Body of pancreas (tissue), 4 donors: ENCODE results near the gene SLC25A12. TPM values are rescaled to one million over a fixed set of nuclear protein-coding genes. Genes with fewer than 3 reads are reported as not detected.

Experiments
- ATAC-seq: fragments of 150-250 bp; one replicate; pipeline ENCODE4 v1.9.1; 2016
- DNase-seq, 4 donors: peaks; one replicate each; pipeline ENCODE4 v3.0.0-alpha.2; 2019
- H3K27ac ChIP-seq, 4 donors: fragments of 200-600 bp; sonication (generic); 1 replicate in 3 of 4; 2 replicates in 1 of 4; pipeline versions ENCODE4 v1.5.1 to v1.6.1; 2016 to 2019; ENCODE audit warnings: mild to moderate bottlenecking in 1 of 4, mixed read lengths in 1 of 4, moderate library complexity in 1 of 4
- H3K27me3 ChIP-seq, 2 donors: fragments of 200-600 bp; sonication (generic); one replicate each; pipeline ENCODE4 v1.6.0; 2016; ENCODE audit warnings: mild to moderate bottlenecking in 1 of 2
- H3K36me3 ChIP-seq, 2 donors: fragments of 200-600 bp; sonication (generic); replicated peaks in 1 of 2; 2 replicates each; pipeline ENCODE4 v1.5.1; 2016; ENCODE audit warnings: low read depth in 2 of 2; ENCODE audit not compliant: insufficient read depth in 1 of 2
- H3K4me1 ChIP-seq: fragments of 200-600 bp; sonication (generic); one replicate; pipeline ENCODE4 v1.6.0; 2016
- H3K4me3 ChIP-seq, 2 donors: fragments of 200-600 bp; sonication (generic); 1 replicate in 1 of 2; 2 replicates in 1 of 2; pipeline ENCODE4 v1.5.1; 2016 to 2019
- H3K9me3 ChIP-seq, 3 donors: fragments of 200-600 bp; sonication (generic); 1 replicate in 2 of 3; 2 replicates in 1 of 3; pipeline ENCODE4 v1.5.1; 2016
- POLR2A ChIP-seq, 3 donors: fragments of 450-650 bp; IDR thresholded peaks; one replicate each; pipeline ENCODE4 v1.6.1; 2016; ENCODE audit warnings: antibody characterized with exemption in 3 of 3, mild to moderate bottlenecking in 2 of 3
- WGBS, 2 donors: methylation state at CpG; one replicate each; pipeline ENCODE4 v1.1.5; 2017; 5-methylcytosine and 5-hydroxymethylcytosine counted together
- intact Hi-C: fragments of 100-400 bp; cut with DNase I; formaldehyde crosslinking; loops from one replicate; pipeline ENCODE4 v1.15.1; 2023
- total RNA-seq, 2 donors: library from RNA; depleted of rRNA; stranded (reverse); fragments of >200 nt; gene quantifications; one replicate each; pipeline ENCODE4 v1.1.0, GENCODE V29; 2016
- TF ChIP-seq, protein P1 (sequence below), 7 experiments: fragments of 450-650 bp in 4 of 7; fragments of 200-600 bp in 3 of 7; sonication (generic) in 3 of 7; IDR thresholded peaks; one replicate each; pipeline ENCODE4 v1.5.1; 2016 to 2019; ENCODE audit warnings: antibody characterized with exemption in 7 of 7

The SLC25A12 gene
- total RNA-seq, 2 donors from 2014 or later, result 4.9 to 8.0 TPM

DNA sequence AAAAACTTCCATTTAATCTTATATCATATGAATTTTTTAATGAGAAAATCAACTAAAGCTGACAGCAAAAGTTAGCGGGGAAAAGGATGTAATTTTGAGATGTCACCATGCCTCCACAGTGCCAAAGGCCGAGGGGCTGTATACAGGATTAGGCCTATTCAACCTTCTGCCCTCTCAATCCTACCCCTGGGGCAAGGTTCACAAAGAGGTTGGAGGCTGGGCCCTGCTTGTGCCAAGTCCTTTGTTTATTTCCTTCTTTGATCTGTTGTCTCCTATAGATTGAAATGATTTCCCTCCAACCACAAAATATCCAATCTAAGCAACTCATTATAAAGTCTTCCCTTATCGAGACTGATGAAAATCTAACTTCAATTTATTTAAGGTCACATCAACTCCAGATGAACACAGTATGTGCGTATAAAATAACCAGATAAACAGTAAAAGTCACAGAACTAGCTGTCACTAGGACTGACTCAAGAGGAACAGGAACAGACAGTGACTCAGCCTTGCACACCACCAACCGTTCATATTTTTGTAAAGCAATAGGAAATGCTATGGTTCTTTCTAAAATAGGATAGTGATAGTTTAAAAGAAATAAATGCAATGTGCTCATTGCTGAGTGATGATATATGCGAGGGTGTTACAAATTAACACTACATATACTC lies 95.8 kb downstream of the SLC25A12 start:
- no peaks in the 10 kb centered on the region for H3K9me3 ChIP-seq
- no peaks in the 10 kb centered on the region for H3K4me1 ChIP-seq
- no peak overlapping the region for H3K27ac ChIP-seq
- 70 to 88% methylated on average over 6 of the region's 6 CpGs for WGBS, 2 donors
- DNase-seq (no peak), ATAC-seq (no peak)
- intact Hi-C loops, result no loop called here
- no peaks in the 10 kb centered on the region for H3K27me3 ChIP-seq
- H3K36me3 ChIP-seq, result no peaks in the 10 kb centered on the region
- no peak overlapping the region for H3K4me3 ChIP-seq
- TF ChIP-seq POLR2A (IDR thresholded peaks at IDR 0.05), result no peak
- TF ChIP-seq, protein P1, sequence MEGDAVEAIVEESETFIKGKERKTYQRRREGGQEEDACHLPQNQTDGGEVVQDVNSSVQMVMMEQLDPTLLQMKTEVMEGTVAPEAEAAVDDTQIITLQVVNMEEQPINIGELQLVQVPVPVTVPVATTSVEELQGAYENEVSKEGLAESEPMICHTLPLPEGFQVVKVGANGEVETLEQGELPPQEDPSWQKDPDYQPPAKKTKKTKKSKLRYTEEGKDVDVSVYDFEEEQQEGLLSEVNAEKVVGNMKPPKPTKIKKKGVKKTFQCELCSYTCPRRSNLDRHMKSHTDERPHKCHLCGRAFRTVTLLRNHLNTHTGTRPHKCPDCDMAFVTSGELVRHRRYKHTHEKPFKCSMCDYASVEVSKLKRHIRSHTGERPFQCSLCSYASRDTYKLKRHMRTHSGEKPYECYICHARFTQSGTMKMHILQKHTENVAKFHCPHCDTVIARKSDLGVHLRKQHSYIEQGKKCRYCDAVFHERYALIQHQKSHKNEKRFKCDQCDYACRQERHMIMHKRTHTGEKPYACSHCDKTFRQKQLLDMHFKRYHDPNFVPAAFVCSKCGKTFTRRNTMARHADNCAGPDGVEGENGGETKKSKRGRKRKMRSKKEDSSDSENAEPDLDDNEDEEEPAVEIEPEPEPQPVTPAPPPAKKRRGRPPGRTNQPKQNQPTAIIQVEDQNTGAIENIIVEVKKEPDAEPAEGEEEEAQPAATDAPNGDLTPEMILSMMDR (IDR thresholded peaks at IDR 0.05), result no peak

DNA sequence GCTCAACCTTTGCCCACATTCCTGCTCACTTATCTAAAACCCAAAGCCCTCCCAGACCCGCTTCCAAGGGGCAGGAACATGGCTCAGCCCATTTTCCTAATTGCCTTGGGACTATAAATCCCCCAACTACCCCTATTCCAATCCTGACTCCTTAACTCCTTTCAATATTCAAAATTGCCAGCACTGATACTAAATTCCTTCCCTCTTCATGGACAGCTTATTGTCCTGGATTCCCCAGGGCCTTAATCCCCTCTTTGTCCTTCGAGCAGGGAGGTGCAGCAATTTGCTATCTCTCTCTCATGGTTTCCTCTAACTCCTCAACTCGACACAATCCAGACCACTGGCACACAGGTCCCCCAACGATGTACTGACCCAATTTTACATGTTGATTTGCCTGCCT lies 99.1 kb downstream of the SLC25A12 start:
- intact Hi-C loops, result no loop called here
- no peak for TF ChIP-seq POLR2A (IDR thresholded peaks at IDR 0.05)
- TF ChIP-seq, protein P1 (IDR thresholded peaks at IDR 0.05), result no peak
- Histone ChIP-seq H3K9me3 (no peaks in the 10 kb centered on the region), H3K4me3 (no peak overlapping the region), H3K36me3 (no peaks in the 10 kb centered on the region), H3K4me1 (no peaks in the 10 kb centered on the region), H3K27me3 (no peaks in the 10 kb centered on the region), H3K27ac (no peak overlapping the region)
- ATAC-seq (no peak), DNase-seq (no peak)
- 63 to 75% methylated on average over 4 of the region's 4 CpGs for WGBS, 2 donors

DNA sequence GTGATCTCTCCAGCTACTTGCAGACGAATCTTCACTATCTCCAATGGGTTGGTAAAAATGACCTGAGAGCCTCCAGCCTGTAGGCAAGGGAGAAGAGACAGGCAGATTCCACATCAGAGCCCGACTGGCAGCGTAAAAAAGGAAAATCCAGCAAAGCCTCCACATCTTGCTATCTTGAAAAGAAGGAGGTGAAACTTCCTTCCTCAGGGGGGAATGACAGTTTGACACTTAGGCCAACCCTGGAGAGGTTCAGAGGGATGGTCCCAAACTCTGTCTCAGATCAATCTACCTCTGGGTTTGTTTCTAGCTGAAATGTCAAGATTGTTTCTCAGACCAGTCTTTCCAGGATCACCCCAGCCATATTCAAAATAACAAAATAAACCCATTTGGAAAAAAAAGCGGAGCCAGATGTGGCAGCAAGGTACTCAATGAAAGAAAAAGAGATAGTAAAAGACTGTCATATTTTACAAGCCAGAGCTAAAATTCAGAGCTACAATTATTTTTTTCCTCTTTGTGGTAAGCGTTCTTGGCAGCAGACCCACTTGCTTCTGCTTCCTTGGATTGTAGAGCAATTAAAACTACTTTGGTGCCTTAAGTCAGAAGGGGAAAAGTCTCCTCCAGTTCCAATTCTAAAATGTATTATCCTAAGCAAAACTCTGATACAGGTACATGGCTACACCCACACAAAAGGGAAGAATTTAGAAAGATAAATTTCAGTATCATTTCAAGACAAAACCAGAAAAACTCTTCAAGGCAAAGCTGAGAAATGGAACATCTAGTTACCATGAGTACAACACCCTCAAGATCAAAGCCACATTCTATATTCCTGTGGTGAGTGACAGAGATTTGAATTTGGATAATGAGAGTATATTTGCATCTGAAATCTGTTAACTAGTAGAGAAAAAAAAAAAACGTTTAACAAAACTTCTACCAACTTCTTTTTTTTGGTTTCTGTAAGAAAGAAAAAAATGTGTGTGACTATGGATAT lies 100.1 kb downstream of the SLC25A12 start:
- TF ChIP-seq, protein P1 (IDR thresholded peaks at IDR 0.05), result no peak
- no peak for TF ChIP-seq POLR2A (IDR thresholded peaks at IDR 0.05)
- H3K9me3 ChIP-seq, result no peaks in the 10 kb centered on the region
- no peaks in the 10 kb centered on the region for H3K27me3 ChIP-seq
- H3K4me3 ChIP-seq, result no peak overlapping the region
- ATAC-seq (no peak), DNase-seq (no peak)
- H3K4me1 ChIP-seq, result no peaks in the 10 kb centered on the region
- intact Hi-C loops, result no loop called here
- no peak overlapping the region for H3K27ac ChIP-seq
- H3K36me3 ChIP-seq, result no peaks in the 10 kb centered on the region
- 64 to 66% methylated on average over 6 of the region's 6 CpGs for WGBS, 2 donors

DNA sequence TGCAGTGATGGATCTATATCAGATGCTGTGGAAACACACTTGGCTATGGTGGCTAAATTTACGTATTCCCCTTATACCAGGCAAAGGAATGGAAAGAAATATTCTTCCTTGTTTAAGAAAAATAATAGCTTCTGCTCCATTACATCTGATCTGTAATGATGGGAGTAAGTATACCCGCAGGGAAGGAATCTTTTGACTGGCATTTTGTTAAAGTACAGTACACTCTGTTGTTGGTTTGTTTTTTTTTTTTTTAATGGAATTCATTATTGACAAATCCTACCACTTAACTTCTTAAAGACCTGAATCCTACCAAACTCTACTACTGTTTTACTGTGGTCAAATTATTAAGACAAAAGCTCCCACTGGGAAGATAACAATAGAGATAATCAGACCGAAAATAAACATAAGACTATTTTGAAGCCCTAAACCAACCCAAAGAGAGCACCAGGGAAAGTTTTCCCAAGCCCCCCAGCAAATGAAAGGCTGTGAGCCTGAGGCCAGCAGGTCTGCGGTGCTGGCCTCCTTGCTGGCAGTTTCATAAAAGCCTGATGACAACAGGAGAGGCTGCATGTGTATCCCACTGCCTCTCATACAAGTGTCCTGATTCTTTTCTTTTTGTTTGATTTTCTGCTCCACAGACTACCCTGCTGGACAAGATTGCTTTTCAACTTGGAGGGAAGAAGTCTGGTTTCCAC lies 101.0 kb downstream of the SLC25A12 start:
- no peak for ATAC-seq
- Histone ChIP-seq H3K27me3 (no peaks in the 10 kb centered on the region), H3K27ac (no peak overlapping the region), H3K4me3 (no peak overlapping the region), H3K36me3 (no peaks in the 10 kb centered on the region), H3K4me1 (no peaks in the 10 kb centered on the region), H3K9me3 (no peaks in the 10 kb centered on the region)
- DNase-seq, result no peak
- intact Hi-C loops, result no loop called here
- TF ChIP-seq, protein P1 (IDR thresholded peaks at IDR 0.05), result no peak
- TF ChIP-seq POLR2A (IDR thresholded peaks at IDR 0.05), result no peak
- WGBS, 2 donors, result 79 to 82% methylated on average over 4 of the region's 4 CpGs
